ENCODE data around the gene GORASP2. TPM values are rescaled to one million over a fixed set of nuclear protein-coding genes. Genes with fewer than 3 reads are reported as not detected.

The GORASP2 gene
- total and polyA plus RNA-seq, 2 of the 8 experiments (the other 6 are each of a cell fraction or from before 2014, with no cell fraction given), result 86.8 to 214 TPM

GRCh38 chr2:170949415-170949814 is 20.4 kb downstream of the GORASP2 start:
- no peak overlapping the region for H3K27ac ChIP-seq (ENCODE audit: low read depth, low read length)
- DNase-seq (ENCODE audit: low read depth in 1 of 2, low spot score in 2 of 2) (no peak), FAIRE-seq (no peak)
- no peak overlapping the region for H3K18ac ChIP-seq (ENCODE audit: extremely low read depth, low read length)
- no peak overlapping the region for H3K4me2 ChIP-seq (ENCODE audit: insufficient read depth in 1 of 2, low read depth in 2 of 2, low read length in 2 of 2)
- H3K23ac ChIP-seq (ENCODE audit: insufficient read length), result no peak overlapping the region
- POLR2A ChIA-PET (ENCODE audit: partially characterized antibody), result interaction anchor here (0.6 kb wide), 1 partner anchor 287 kb away, joined by 3 read pairs; no protein-coding TSS in a partner anchor
- H2BK120ac ChIP-seq (replicated peaks; ENCODE audit: low read depth, low read length), result no peak overlapping the region
- no peaks in the 10 kb centered on the region for H3K27me3 ChIP-seq (replicated peaks in 1 of 4; ENCODE audit: control insufficient read depth in 3 of 4, extremely low read depth in 1 of 4, insufficient read depth in 3 of 4, low read length in 3 of 4)
- no peak overlapping the region for H3K9ac ChIP-seq (replicated peaks in 1 of 4; ENCODE audit: extremely low read depth in 1 of 4, low read depth in 3 of 4, low read length in 3 of 4)
- H3K36me3 ChIP-seq (ENCODE audit: control insufficient read depth in 2 of 4, insufficient read depth in 4 of 4, low read length in 3 of 4), result peaks cover 19 to 62% (median 42%) of the 10 kb centered on the region in 4 experiments
- no peak overlapping the region for H2BK5ac ChIP-seq (ENCODE audit: low read depth, low read length)
- no peak overlapping the region for H2AFZ ChIP-seq (ENCODE audit: low read length)
- H3K23me2 ChIP-seq (ENCODE audit: low read depth, low read length), result no peaks in the 10 kb centered on the region
- no peaks in the 10 kb centered on the region for H3K9me3 ChIP-seq (ENCODE audit: insufficient read depth in 2 of 2, low read depth in 1 of 2, low read length in 1 of 2)
- no peak overlapping the region for H3K56ac ChIP-seq (replicated peaks; ENCODE audit: insufficient read length, low read depth, low read length)
- no peak overlapping the region for H2BK12ac ChIP-seq (ENCODE audit: low read depth, low read length)
- H2AK5ac ChIP-seq (ENCODE audit: low read depth, low read length), result no peak overlapping the region
- no peak overlapping the region for H2BK15ac ChIP-seq (ENCODE audit: low read length)
- no peak overlapping the region for H3K4ac ChIP-seq (replicated peaks; ENCODE audit: insufficient read length, low read depth, low read length)
- H3K14ac ChIP-seq (ENCODE audit: insufficient read length), result no peak overlapping the region
- H4K91ac ChIP-seq (replicated peaks; ENCODE audit: insufficient read length, low read length), result no peak overlapping the region
- no peak overlapping the region for H2BK20ac ChIP-seq (ENCODE audit: low read length)
- peaks cover 4 to 14% of the 10 kb centered on the region in 2 experiments for H4K20me1 ChIP-seq (replicated peaks in 1 of 2; ENCODE audit: control insufficient read depth in 1 of 2, insufficient read depth in 2 of 2, low read length in 2 of 2)
- no peak overlapping the region for H4K5ac ChIP-seq (ENCODE audit: insufficient read length, low read depth, low read length)
- 88% methylated on average over 5 of the region's 5 CpGs; no CpG with 5 or more reads in 1 of the 2 experiments for WGBS, 2 experiments (ENCODE audit: extremely low coverage in 1 of 2, insufficient coverage in 1 of 2, insufficient read length in 1 of 2, insufficient replicate concordance in 2 of 2, low coverage in 1 of 2, low lambda C conversion rate in 2 of 2, missing lambda C conversion rate in 1 of 2)
- no peaks in the 10 kb centered on the region for H3K79me1 ChIP-seq (ENCODE audit: low read depth, low read length)
- peaks cover 0 to 32% of the 10 kb centered on the region in 2 experiments; a peak in 3 of 4 replicates for H3K79me2 ChIP-seq (ENCODE audit: control insufficient read depth in 1 of 2, insufficient read depth in 2 of 2, low read length in 2 of 2)
- CTCF ChIA-PET (ENCODE audit: partially characterized antibody), result interaction anchor here (1.2 kb wide), 1 partner anchor 18 kb away, joined by 4 read pairs; no protein-coding TSS in a partner anchor
- H3K4me1 ChIP-seq (replicated peaks in 1 of 4; ENCODE audit: control insufficient read depth in 3 of 4, insufficient read depth in 4 of 4, low read length in 3 of 4), result no peaks in the 10 kb centered on the region
- H3K4me3 ChIP-seq (ENCODE audit: extremely low read depth in 1 of 4, insufficient read depth in 2 of 4, low read depth in 3 of 4, low read length in 4 of 4), result no peak overlapping the region
- no peak overlapping the region for H4K8ac ChIP-seq (ENCODE audit: extremely low read depth, insufficient read depth, low read length)
- no peak for TF ChIP-seq YY1 (IDR thresholded peaks at IDR 0.05; ENCODE audit: low read depth, low read length)
- TF ChIP-seq JUN (IDR thresholded peaks at IDR 0.05; ENCODE audit: low read depth, low read length), result no peak
- no peak for TF ChIP-seq SIRT6 (IDR thresholded peaks at IDR 0.05; ENCODE audit: low read length)
- no peak for TF ChIP-seq RNF2 (IDR thresholded peaks at IDR 0.05; ENCODE audit: borderline replicate concordance, low read depth, low read length, missing control alignments, poor library complexity, severe bottlenecking)
- no peak for TF ChIP-seq EZH2 (IDR thresholded peaks at IDR 0.05; ENCODE audit: low read depth, low read length, severe bottlenecking)
- TF ChIP-seq CTBP2 (IDR thresholded peaks at IDR 0.05; ENCODE audit: borderline replicate concordance, insufficient read depth, insufficient read length, low read length), result no peak
- TF ChIP-seq SIX5 (IDR thresholded peaks at IDR 0.05; ENCODE audit: low read depth, low read length), result no peak
- no peak for TF ChIP-seq CTCF (IDR thresholded peaks at IDR 0.05; ENCODE audit: control extremely low read depth in 1 of 3, insufficient read depth in 1 of 3, low read depth in 1 of 3, low read length in 3 of 3)
- TF ChIP-seq RFX5 (IDR thresholded peaks at IDR 0.05; ENCODE audit: borderline replicate concordance, low read depth, low read length), result no peak
- TF ChIP-seq KDM1A (IDR thresholded peaks at IDR 0.05; ENCODE audit: borderline replicate concordance, low read length), result no peak
- TF ChIP-seq KDM4A (IDR thresholded peaks at IDR 0.05; ENCODE audit: low read depth, low read length, severe bottlenecking), result no peak

Data from H1 (cell line).